NCI-H510A treated with DMSO at 0.1 percent for 48 hours (cell line): ENCODE data around the gene IGLL1.
"Not testable (repeated sequence)": the region's sequence is repeated elsewhere in the genome, so short reads cannot be mapped to it uniquely, and the experiment has no call there.

Source experiments
- DNase-seq: peaks from one replicate; lab custom pipeline; 2025; lab: John Stamatoyannopoulos, UW

IGLL1 gene

GRCh38 chr22:23562186-23562585 lies 17.9 kb downstream of the IGLL1 start:
- no peak for DNase-seq

GRCh38 chr22:23561025-23561510 lies 19.0 kb downstream of the IGLL1 start:
- not testable (repeated sequence) for DNase-seq

DNA sequence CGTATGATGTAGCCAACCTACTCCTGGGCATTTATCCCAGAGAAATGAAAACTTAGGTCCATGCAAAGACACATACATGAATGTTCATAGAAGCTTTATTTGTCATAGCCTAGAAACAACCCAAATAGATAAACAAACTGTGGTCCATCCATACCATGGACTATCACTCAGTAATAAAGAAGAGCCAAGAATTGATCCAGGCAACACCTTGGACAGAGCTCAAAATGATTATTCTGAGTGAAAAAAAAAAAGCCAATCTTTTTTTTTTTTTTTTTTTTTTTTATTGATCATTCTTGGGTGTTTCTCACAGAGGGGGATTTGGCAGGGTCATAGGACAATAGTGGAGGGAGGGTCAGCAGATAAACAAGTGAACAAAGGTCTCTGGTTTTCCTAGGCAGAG lies 19.9 kb downstream of the IGLL1 start:
- DNase-seq = not testable (repeated sequence)

GRCh38 chr22:23557467-23557866 lies 22.6 kb downstream of the IGLL1 start:
- no peak for DNase-seq

GRCh38 chr22:23557036-23557435 lies 23.1 kb downstream of the IGLL1 start:
- DNase-seq = no peak

DNA sequence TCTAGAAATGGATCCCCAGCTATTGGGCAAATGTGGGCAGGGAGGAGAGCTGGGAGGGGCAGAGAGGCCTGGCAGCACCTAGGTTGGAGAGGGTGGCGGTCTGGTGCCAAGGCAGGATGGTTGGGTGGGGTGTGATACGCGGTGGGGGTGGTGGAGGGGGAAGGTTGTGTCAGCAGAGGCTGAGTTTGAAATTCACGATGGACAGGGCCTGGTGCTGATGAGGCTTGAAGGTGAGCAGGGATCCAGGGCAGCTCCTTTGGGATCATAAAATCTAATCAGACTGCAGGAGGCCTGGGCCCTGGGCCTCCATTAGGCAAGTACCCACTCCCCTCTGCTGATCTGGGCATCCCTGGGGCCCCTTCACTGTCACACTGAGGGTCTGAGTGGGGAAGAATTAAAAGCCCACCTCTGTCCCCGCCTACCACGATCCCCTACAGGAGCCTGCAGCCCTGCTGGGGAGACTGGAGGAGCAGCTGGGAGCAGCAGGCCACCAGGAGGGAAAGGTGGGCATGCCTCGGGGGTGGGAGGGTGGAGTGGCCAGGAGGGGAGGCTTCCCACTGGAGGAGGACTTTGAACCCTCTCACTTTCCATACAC lies 24.0 kb downstream of the IGLL1 start:
- no peak for DNase-seq

DNA sequence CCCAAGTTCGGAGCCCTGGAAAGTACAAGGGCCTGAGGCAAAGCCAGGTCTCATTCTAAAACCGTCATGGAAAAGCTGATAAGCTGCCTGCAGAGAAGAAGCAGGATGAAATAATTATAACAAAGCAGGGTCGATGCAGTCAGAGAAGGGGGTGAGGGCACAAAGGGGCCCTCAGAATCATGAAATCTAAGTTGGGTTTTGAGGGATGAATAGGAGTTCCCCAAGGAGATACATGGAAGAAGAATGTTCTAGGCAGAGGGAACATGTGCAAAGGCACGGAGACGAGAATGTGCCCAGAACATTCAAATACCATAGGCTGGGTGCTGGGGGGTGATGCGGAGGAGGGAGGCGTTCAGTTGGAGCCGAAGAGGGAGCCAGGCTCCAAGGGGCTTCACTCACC lies 25.0 kb downstream of the IGLL1 start:
- no peak for DNase-seq

GRCh38 chr22:23553924-23554870 lies 25.9 kb downstream of the IGLL1 start:
- DNase-seq = no peak

GRCh38 chr22:23553438-23553837 lies 26.7 kb downstream of the IGLL1 start:
- DNase-seq = no peak

GRCh38 chr22:23552573-23552972 lies 27.5 kb downstream of the IGLL1 start:
- DNase-seq = no peak

DNA sequence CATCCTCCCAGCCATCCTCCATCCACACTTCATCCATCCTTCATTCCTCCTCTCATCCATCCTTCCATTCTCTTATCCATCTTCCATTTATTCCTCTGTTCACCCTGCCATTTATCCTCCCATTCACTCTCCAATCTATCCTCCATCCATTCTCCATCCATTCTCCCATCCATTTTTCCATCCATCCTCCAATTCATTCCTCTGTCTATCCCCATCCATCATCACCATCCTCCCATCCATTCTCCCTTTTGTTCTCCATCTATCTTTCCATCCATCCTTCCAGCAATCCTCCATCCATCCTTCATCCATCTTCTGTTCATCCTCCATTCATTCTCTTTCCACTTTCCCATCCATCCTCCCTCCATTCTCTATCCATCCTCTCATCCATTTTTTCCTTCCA lies 28.7 kb downstream of the IGLL1 start:
- DNase-seq = no peak

DNA sequence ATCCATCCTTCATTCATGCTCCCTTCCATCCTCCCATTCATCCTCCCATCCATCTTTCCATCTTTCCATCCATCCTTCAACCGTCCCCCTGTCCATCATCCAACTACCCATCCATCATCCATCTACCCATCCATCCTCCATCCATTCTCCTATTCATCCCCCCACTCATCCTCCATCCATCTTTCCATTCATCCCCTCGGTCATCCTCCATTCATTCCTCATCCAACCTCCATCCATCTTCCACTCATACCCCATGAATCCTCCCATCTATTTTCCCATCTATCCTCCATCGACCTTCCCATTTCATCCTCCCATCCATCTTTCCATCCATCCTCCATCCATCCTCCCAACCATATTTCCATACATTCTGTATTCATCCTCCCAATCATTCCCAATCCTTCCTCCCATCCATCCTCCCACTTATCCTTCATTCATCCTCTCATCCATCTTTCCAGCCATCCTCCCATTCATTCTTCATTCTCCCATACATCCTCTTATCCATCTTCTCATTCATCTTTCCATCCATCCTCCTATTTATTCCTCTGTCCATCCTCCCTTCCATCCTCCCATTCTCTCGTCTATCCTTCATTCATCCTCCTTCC lies 29.9 kb downstream of the IGLL1 start:
- DNase-seq = no peak

DNA sequence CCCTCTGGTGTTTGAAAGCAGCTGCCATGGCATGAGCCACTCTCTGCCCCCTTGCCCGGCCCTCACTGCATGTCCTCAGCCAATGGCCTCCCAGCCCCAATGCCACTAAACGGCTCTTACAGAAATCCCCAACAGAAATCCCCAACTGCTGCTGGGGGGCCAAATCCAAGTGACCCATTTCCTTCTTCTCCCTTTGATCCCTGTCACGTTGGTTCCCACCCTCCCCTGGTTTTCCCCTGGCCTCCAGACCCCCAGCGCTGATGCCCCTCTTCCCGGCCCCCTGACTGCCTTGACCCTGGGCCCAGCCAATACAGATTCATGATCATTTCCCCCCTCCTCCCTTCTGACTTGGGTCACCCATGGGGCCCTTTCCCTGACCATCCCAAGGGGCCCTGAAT lies 30.9 kb downstream of the IGLL1 start:
- no peak for DNase-seq

DNA sequence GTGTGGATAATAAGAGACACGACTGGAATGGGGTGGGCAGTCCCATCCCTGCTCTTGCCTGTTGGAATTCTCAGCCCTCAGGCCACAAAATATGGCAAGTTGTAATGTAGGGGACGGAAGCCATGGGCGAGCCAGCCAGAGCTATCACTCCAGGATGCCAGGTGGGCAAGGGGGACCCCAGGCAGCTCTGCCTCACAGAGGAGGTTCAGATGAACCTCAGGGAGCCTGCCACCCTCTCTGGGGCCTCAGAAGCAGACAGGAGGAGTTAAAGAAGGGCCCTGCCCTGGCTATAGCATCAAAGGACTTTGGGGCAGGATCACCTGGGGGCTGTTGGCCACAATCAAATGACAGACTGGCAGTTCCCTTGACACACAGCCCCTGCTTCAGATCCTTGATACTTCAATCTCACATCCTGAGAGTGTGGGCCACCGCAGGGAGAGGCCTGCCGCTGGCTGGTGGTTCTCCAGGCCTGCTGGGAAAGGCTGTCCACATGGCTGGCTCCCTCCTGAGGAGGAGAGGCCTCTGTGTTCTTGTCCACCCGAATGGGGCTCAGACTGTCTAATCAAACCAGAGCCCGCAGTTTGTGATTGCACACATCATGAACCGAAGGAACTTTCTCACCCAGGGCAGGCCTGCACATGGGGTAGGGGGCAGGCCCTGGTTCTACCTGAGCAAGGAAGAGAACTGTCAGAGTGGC lies 31.4 kb downstream of the IGLL1 start:
- no peak for DNase-seq

DNA sequence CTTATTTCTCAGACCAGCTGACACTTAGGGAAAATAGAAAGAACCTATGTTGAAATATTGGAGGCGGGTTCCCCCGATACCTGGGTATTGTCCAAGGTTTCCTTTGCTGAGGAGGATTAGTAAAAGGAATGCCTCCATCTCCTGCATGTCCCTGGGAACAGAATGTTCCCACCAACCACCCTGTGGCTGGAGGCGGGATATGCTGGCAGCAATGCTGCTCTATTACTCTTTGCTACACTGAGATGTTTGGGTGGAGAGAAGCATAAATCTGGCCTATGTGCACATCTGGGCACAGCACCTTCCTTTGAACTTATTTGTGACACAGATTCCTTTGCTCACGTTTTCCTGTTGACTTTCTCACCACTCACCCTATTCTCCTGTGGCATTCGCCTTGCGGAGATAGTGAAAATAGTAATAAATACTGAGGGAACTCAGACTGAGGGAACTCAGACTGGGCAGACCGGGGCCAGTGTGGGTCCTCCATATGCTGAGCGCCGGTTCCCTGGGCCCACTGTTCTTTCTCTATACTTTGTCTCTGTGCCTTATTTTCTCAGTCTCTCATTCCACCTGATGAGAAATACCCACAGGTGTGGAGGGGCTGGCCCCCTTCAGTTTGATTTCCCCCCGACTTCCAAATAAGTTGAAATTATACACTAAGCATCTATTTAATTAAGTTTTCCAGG lies 32.1 kb downstream of the IGLL1 start:
- DNase-seq = no peak

GRCh38 chr22:23547382-23547781 lies 32.7 kb downstream of the IGLL1 start:
- DNase-seq = not testable (repeated sequence)

GRCh38 chr22:23544852-23545251 lies 35.2 kb downstream of the IGLL1 start:
- no peak for DNase-seq

DNA sequence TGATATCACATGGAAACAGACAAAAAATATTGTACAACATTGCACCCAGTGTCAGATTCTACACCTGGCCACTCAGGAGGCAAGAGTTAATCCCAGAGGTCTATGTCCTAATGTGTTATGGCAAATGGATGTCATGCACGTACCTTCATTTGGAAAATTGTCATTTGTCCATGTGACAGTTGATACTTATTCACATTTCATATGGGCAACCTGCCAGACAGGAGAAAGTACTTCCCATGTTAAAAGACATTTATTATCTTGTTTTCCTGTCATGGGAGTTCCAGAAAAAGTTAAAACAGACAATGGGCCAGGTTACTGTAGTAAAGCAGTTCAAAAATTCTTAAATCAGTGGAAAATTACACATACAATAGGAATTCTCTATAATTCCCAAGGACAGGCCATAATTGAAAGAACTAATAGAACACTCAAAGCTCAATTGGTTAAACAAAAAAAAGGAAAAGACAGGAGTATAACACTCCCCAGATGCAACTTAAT lies 36.5 kb downstream of the IGLL1 start:
- not testable (repeated sequence) for DNase-seq

DNA sequence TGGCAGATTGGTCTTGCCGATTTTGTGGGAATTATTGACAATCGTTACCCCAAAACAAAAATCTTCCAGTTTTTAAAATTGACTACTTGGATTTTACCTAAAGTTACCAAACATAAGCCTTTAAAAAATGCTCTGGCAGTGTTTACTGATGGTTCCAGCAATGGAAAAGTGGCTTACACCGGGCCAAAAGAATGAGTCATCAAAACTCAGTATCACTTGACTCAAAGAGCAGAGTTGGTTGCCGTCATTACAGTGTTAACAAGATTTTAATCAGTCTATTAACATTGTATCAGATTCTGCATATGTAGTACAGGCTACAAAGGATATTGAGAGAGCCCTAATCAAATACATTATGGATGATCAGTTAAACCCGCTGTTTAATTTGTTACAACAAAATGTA lies 37.2 kb downstream of the IGLL1 start:
- no peak for DNase-seq

GRCh38 chr22:23542391-23542790 lies 37.7 kb downstream of the IGLL1 start:
- not testable (repeated sequence) for DNase-seq

DNA sequence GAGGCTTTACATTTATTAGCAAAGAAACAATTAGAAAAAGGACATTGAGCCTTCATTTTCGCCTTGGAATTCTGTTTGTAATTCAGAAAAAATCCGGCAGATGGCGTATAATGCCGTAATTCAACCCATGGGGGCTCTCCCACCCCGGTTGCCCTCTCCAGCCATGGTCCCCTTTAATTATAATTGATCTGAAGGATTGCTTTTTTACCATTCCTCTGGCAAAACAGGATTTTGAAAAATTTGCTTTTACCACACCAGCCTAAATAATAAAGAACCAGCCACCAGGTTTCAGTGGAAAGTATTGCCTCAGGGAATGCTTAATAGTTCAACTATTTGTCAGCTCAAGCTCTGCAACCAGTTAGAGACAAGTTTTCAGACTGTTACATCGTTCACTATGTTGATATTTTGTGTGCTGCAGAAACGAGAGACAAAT lies 38.2 kb downstream of the IGLL1 start:
- not testable (repeated sequence) for DNase-seq
